Activated T-helper 1 cell treated with anti-CD3 and anti-CD28 coated beads, Interleukin-12 subunit alpha, Interleukin-12 subunit beta, Interleukin-2, Interleukin-4 antibody, amounts not matched to agents 30 ng/mL and 10 ng/mL and 1 ng/mL, durations not matched to agents 14 hours and 24 hours and 36 hours (primary cell): ENCODE measurements around the gene CHSY1. TPM values are rescaled to one million over a fixed set of nuclear protein-coding genes. Genes with fewer than 3 reads are reported as not detected.
"Not testable (repeated sequence)": the region's sequence is repeated elsewhere in the genome, so short reads cannot be mapped to it uniquely, and the experiment has no call there.

ENCODE experiments used
- DNase-seq: peaks from one replicate; pipeline ENCODE4 v3.0.0; 2021; ENCODE audit warnings: low spot score
- H3K27ac Mint-ChIP-seq: one replicate; pipeline ENCODE4 v1.8.0; 2021; ENCODE audit warnings: mild to moderate bottlenecking, mixed read lengths
- H3K27me3 Mint-ChIP-seq: one replicate; pipeline ENCODE4 v1.8.0; 2022; ENCODE audit warnings: mild to moderate bottlenecking, moderate library complexity, mixed read lengths; ENCODE audit not compliant: insufficient read depth
- H3K36me3 Mint-ChIP-seq: one replicate; pipeline ENCODE4 v1.8.0; 2021; ENCODE audit warnings: low read depth, mixed read lengths
- H3K4me1 Mint-ChIP-seq: one replicate; pipeline ENCODE4 v1.8.0; 2021; ENCODE audit warnings: low read depth, mixed read lengths
- H3K4me3 Mint-ChIP-seq: one replicate; pipeline ENCODE4 v1.8.0; 2021; ENCODE audit warnings: mild to moderate bottlenecking, moderate library complexity, mixed read lengths
- H3K9me3 Mint-ChIP-seq: one replicate; pipeline ENCODE4 v1.8.0; 2021; ENCODE audit warnings: mixed read lengths
- intact Hi-C: fragments of 100-400 bp; cut with micrococcal nuclease; formaldehyde crosslinking; loops from one replicate; pipeline ENCODE4 v1.15.1; 2024
- total RNA-seq: library from RNA; stranded (reverse); gene quantifications from 2 replicates; pipeline ENCODE4 v1.2.3, GENCODE V29; 2022

Gene CHSY1
- total RNA-seq, 1 donor from 2014 or later: 76.3 TPM

DNA sequence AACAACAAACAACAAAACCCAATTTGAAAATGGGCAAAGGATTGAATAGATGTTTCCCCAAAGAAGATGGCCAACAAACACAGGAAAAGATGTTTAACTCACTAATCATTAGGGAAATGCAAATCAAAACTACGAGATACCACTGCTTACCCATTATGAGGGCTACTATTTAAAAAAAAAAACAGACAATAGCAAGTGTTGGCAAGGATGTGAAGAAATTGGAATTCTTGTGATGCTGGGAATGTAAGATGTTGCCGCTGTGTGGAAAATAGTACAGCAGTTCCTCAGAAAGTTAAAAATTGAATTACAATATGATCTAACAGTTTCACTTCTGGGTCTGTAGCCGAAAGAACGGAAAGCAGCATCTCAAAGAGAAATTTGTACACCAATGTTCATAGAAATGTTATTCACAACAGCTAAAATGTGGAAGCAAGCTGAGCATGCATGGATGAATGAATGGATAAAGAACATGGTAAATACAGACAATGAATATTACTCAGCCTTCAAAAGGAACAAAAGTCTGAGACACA lies 121.9 kb downstream of the CHSY1 start:
- DNase-seq: no peak
- H3K27ac Mint-ChIP-seq: no peak overlapping the region
- H3K9me3 Mint-ChIP-seq: no peaks in the 10 kb centered on the region
- H3K4me3 Mint-ChIP-seq: no peak overlapping the region
- no peaks in the 10 kb centered on the region for H3K27me3 Mint-ChIP-seq
- peaks cover 9% of the 10 kb centered on the region for H3K36me3 Mint-ChIP-seq
- intact Hi-C loops: loop anchor here (5.0 kb wide), 1 partner anchor 43 kb away; no protein-coding TSS in a partner anchor
- peaks cover 45% of the 10 kb centered on the region for H3K4me1 Mint-ChIP-seq

DNA sequence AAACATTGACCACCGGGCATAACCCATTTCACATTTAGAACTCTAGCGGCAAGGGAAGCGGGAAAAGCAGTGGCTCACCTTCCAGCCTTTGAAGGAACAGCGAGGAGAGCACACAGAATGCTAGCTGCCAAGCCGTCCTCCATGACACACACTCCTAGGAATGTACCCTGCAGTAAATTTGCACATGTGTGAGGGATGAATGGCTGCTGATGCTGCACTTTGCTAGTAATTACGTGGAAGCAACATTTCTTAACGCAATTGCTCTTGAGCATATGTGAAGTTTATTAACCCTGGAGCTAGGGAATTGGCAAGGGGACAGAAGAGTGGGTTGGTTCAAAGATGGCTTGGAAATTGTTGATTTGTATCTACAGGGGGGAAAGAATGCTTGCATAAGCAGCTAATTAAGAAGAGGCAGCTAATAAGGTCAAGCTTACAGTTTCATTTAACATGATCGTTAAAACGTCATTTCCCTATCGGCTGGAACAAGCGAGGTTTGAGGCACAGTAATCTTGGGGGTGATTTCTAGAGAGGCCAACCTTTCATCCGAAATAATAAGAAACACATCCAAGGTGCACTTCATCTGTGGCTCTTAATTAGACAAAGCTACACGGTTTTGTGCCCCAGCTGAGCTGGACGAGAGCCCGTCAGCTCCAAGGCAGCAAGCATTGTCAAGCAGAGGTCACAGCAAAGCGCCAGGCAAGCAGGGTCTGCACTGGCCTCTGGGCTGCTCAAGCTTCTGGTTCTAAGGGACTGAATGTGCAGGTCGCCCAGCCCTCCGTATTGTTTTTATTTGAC lies 123.4 kb downstream of the CHSY1 start:
- intact Hi-C loops: loop anchor here (5.0 kb wide), 1 partner anchor 41 kb away; no protein-coding TSS in a partner anchor
- DNase-seq: no peak
- Mint-ChIP-seq H3K36me3 (peaks cover 14% of the 10 kb centered on the region), H3K9me3 (no peaks in the 10 kb centered on the region), H3K4me1 (peaks cover 56% of the 10 kb centered on the region), H3K27ac (peak overlapping the region; percentile 90), H3K27me3 (no peaks in the 10 kb centered on the region), H3K4me3 (peak overlapping the region; percentile 17)

DNA sequence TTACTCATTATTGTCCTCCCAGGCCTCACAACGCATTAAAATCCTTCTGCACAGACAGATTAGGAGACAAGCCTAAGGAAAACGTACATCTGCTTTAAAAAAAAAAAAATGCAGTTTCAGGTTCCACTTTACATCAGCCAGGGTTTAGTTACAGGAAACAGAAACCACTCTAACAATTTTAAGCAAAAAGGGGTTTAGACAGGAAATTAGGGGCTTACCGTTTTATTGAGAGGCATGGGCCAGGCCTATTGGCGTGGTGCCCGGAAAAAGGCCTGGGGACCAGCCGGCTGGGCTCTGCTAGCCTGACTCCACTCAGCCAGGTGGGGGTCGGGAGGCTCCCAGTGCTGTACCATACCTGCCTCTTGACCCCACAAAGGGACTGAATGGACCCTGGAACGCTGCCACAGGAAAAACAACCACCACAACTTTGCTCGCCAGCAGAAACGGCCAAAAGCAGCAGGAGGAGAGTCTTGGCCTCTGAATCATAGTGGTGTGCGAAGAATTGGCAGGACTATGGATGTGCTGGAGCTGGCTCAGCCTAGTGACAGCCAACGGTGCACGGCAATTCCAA lies 124.3 kb downstream of the CHSY1 start:
- H3K4me1 Mint-ChIP-seq: peaks cover 63% of the 10 kb centered on the region
- peak overlapping the region; percentile 90 for H3K27ac Mint-ChIP-seq
- H3K9me3 Mint-ChIP-seq: no peaks in the 10 kb centered on the region
- no peaks in the 10 kb centered on the region for H3K27me3 Mint-ChIP-seq
- peaks cover 14% of the 10 kb centered on the region for H3K36me3 Mint-ChIP-seq
- H3K4me3 Mint-ChIP-seq: peak overlapping the region; percentile 75
- DNase-seq: peak; percentile 41
- intact Hi-C loops: loop anchor here (1.0 to 5.0 kb wide), 6 partner anchors 9 to 120 kb away; no protein-coding TSS in a partner anchor

DNA sequence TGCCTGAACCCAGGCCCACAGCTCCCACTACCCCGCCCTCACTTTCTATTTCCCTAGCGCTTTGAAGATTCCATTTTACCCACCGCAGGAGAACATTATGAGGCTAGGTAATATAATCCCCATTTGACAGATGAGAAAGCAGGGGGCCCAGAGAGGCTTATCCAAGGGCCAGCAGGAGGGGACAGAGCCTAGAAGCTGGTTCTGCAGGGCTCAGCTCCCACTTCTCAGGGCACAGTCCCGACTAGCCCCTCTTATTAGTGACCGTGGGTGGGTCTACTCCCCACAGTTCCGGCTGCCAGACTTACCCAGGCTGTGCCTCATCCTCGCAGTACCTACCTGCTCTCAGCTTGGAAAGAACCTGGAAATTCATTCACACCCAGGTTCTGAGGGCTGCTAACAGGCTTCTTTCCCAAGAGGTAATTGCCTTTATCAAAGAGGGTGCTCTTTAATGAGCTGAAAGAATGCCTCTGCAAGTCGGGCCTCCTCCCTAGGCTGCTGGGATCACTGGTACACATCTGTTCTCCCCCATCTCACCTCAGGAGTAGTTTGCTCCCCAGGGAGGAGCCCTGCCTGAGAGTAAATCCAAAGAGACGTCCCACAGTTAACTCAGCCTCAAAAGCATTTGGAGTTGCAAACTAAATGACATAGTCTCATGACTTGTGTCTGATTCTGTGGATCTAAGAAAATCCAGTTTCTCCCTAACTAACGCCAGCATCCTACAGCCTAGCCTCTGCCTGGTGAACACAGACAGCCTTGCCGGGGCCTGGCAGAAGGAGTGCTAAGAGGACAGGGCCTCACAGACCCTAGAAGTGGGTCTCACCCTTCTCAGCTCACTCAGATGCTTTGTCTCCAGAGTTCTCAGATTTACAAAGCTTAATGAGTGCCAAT lies 125.0 kb downstream of the CHSY1 start:
- Mint-ChIP-seq H3K4me1 (peaks cover 71% of the 10 kb centered on the region), H3K9me3 (no peaks in the 10 kb centered on the region), H3K4me3 (peak overlapping the region; percentile 75), H3K27me3 (no peaks in the 10 kb centered on the region), H3K36me3 (peaks cover 16% of the 10 kb centered on the region), H3K27ac (peak overlapping the region; percentile 90)
- intact Hi-C loops: loop anchor here (1.0 to 5.0 kb wide), 6 partner anchors 9 to 120 kb away; no protein-coding TSS in a partner anchor
- no peak for DNase-seq

DNA sequence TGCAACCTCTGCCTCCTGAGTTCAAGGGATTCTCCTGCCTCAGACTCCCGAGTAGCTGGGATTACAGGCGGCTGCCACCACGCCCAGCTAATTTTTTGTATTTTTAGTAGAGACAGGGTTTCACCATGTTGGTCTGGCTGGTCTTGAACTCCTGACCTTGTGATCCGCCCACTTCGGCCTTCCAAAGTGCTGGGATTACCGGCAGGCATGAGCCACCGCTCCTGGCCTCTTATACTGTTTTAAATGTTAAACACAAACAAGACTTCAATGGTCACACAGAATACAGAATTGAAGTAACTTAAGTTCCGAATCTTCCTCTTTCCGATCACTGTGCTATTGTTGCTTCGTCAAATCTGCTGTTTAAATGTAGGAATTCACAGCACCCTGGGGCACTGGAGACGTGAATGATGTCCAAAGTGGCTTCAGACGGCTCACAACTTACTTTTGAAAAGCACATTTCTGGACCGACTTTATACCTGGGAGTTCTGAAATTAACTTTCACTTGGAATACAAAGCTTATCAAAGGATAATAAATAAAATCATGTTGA lies 125.9 kb downstream of the CHSY1 start:
- Mint-ChIP-seq H3K36me3 (peaks cover 16% of the 10 kb centered on the region), H3K4me3 (peak overlapping the region; percentile 35), H3K4me1 (peaks cover 75% of the 10 kb centered on the region), H3K27ac (peak overlapping the region; percentile 90)
- not testable (repeated sequence) for DNase-seq, H3K27me3 Mint-ChIP-seq, H3K9me3 Mint-ChIP-seq
- intact Hi-C loops: loop anchor here (2.0 to 5.0 kb wide), 2 partner anchors 39 to 81 kb away; no protein-coding TSS in a partner anchor

Other genes with a start within 250 kb of the CHSY1 start
- 47.4 and 53.0 TPM in 2 replicates for gene SELENOS, start 25.4 kb upstream of the CHSY1 start, total RNA-seq
- gene SNRPA1, start 43.2 kb upstream of the CHSY1 start, total RNA-seq: 176 and 184 TPM in 2 replicates
- gene PCSK6, start 237.7 kb upstream of the CHSY1 start, total RNA-seq: 3.0 and 3.7 TPM in 2 replicates